Measurements from ENCODE around the gene CYP2D6.
A peak's percentile ranks its signal among the peaks of the same experiment; 100 is the strongest.
"Not testable (repeated sequence)": the region's sequence is repeated elsewhere in the genome, so short reads cannot be mapped to it uniquely, and the experiment has no call there.

Gene CYP2D6

GRCh38 chr22:42116848-42117424 lies 13.7 kb downstream of the CYP2D6 start:
- no peak overlapping the region for H3K4me3 ChIP-seq (ENCODE audit: low read depth, low read length, poor library complexity, severe bottlenecking)
- H3K9me2 ChIP-seq (ENCODE audit: low read depth, low read length): no peaks in the 10 kb centered on the region
- no peak overlapping the region for H3K27ac ChIP-seq (ENCODE audit: low read depth, low read length, poor library complexity, severe bottlenecking)
- H3K79me2 ChIP-seq (ENCODE audit: insufficient read depth, low read length): no peaks in the 10 kb centered on the region
- no peaks in the 10 kb centered on the region for H3F3A ChIP-seq (ENCODE audit: insufficient read depth, low read length)
- no peak overlapping the region for H3K4me2 ChIP-seq (ENCODE audit: low read length)
- H4K20me1 ChIP-seq (ENCODE audit: insufficient read depth, low read length): no peaks in the 10 kb centered on the region
- H3K4me1 ChIP-seq (ENCODE audit: insufficient read depth, low read length, severe bottlenecking): peaks cover 17% of the 10 kb centered on the region
- H3K9me3 ChIP-seq (ENCODE audit: low read length): peaks cover 7% of the 10 kb centered on the region; the same call in 1 of the 2 replicates
- TF ChIP-seq EZH2 (IDR thresholded peaks at IDR 0.05; ENCODE audit: borderline replicate concordance, low read length) (no peak), CTCF (IDR thresholded peaks at IDR 0.05; ENCODE audit: low read length) (peak; percentile 44)
- H3K27me3 ChIP-seq (ENCODE audit: insufficient read depth, low read length): no peaks in the 10 kb centered on the region
- no peak overlapping the region for H3K9ac ChIP-seq (ENCODE audit: low read length)
- no peaks in the 10 kb centered on the region; the same call in 1 of the 2 replicates for H3K36me3 ChIP-seq (ENCODE audit: insufficient read depth, low read length)
- no peak overlapping the region for H2AFZ ChIP-seq (ENCODE audit: low read length)

- H3K4me1 ChIP-seq (ENCODE audit: insufficient read depth, low read length, severe bottlenecking); H3F3A ChIP-seq (ENCODE audit: insufficient read depth, low read length); H2AFZ ChIP-seq (ENCODE audit: low read length); H3K27me3 ChIP-seq (ENCODE audit: insufficient read depth, low read length); H3K36me3 ChIP-seq (ENCODE audit: insufficient read depth, low read length); H3K79me2 ChIP-seq (ENCODE audit: insufficient read depth, low read length); H4K20me1 ChIP-seq (ENCODE audit: insufficient read depth, low read length); H3K4me3 ChIP-seq (ENCODE audit: low read depth, low read length, poor library complexity, severe bottlenecking); H3K9me3 ChIP-seq (ENCODE audit: low read length); H3K9ac ChIP-seq (ENCODE audit: low read length); H3K9me2 ChIP-seq (ENCODE audit: low read depth, low read length); H3K4me2 ChIP-seq (ENCODE audit: low read length); H3K27ac ChIP-seq (ENCODE audit: low read depth, low read length, poor library complexity, severe bottlenecking): not testable (repeated sequence)
Observed at GRCh38 chr22:42115420-42115830, 15.2 kb downstream of the CYP2D6 start.

DNA sequence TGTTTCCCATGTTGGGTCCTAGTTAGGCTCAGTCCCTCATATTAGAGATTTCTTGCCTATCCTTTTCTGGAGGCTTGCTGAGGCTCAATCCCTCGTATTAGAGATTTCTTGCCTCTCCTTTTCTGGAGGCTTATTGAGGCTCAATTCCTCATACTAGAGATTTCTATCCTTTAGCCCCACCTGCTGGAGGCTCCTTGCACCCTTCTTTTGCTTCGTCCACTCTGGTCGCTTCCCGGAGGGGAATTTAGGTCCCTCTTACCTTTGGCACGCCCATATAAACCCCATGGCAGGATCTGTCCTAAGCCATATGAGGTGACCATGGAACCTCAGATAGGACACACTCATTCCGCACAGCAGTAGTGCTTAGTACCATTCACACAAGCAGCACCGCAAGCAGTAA lies 15.9 kb downstream of the CYP2D6 start:
- peaks cover 2% of the 10 kb centered on the region for H3K4me1 ChIP-seq (ENCODE audit: insufficient read depth, low read length, severe bottlenecking)
- no peak overlapping the region for H3K4me2 ChIP-seq (ENCODE audit: low read length)
- peaks cover 7% of the 10 kb centered on the region; the same call in 1 of the 2 replicates for H3K9me3 ChIP-seq (ENCODE audit: low read length)
- H3K79me2 ChIP-seq (ENCODE audit: insufficient read depth, low read length): no peaks in the 10 kb centered on the region
- H4K20me1 ChIP-seq (ENCODE audit: insufficient read depth, low read length): no peaks in the 10 kb centered on the region
- no peak for TF ChIP-seq EZH2 (IDR thresholded peaks at IDR 0.05; ENCODE audit: borderline replicate concordance, low read length)
- TF ChIP-seq CTCF (IDR thresholded peaks at IDR 0.05; ENCODE audit: low read length): peak; percentile 30; the same call in 1 of the 2 replicates
- no peaks in the 10 kb centered on the region for H3K27me3 ChIP-seq (ENCODE audit: insufficient read depth, low read length)
- no peak overlapping the region for H3K4me3 ChIP-seq (ENCODE audit: low read depth, low read length, poor library complexity, severe bottlenecking)
- H3K27ac ChIP-seq (ENCODE audit: low read depth, low read length, poor library complexity, severe bottlenecking): no peak overlapping the region
- H3F3A ChIP-seq (ENCODE audit: insufficient read depth, low read length): no peaks in the 10 kb centered on the region
- H3K9ac ChIP-seq (ENCODE audit: low read length): no peak overlapping the region
- H3K36me3 ChIP-seq (ENCODE audit: insufficient read depth, low read length): no peaks in the 10 kb centered on the region; the same call in 1 of the 2 replicates
- H2AFZ ChIP-seq (ENCODE audit: low read length): no peak overlapping the region
- no peaks in the 10 kb centered on the region for H3K9me2 ChIP-seq (ENCODE audit: low read depth, low read length)

DNA sequence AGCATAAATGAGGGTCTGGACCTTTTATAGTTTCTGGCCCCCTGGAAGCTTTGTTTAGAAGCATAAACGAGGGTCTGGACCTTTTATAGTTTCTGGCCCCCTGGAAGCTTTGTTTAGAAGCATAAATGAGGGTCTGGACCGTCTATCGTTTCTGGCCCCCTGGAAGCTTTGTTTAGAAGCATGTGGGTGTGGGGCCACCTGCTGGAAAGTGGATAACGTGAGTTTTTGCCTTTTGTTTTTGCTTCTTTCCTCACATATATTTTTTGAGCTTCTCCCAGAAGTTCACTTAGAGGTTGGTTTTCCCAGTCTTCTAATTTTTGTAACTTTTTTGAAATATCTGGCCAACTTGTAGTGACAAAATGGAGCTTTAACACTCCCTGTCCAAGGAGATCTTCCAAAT lies 17.8 kb downstream of the CYP2D6 start:
- H3K4me3 ChIP-seq (ENCODE audit: low read depth, low read length, poor library complexity, severe bottlenecking); H3K4me2 ChIP-seq (ENCODE audit: low read length); H3K79me2 ChIP-seq (ENCODE audit: insufficient read depth, low read length); H3F3A ChIP-seq (ENCODE audit: insufficient read depth, low read length); H3K9me2 ChIP-seq (ENCODE audit: low read depth, low read length); H3K9ac ChIP-seq (ENCODE audit: low read length); H3K36me3 ChIP-seq (ENCODE audit: insufficient read depth, low read length); H3K9me3 ChIP-seq (ENCODE audit: low read length); H3K27ac ChIP-seq (ENCODE audit: low read depth, low read length, poor library complexity, severe bottlenecking); H3K27me3 ChIP-seq (ENCODE audit: insufficient read depth, low read length); H3K4me1 ChIP-seq (ENCODE audit: insufficient read depth, low read length, severe bottlenecking); H2AFZ ChIP-seq (ENCODE audit: low read length); H4K20me1 ChIP-seq (ENCODE audit: insufficient read depth, low read length): not testable (repeated sequence)
- TF ChIP-seq CTCF (IDR thresholded peaks at IDR 0.05; ENCODE audit: low read length): peak; percentile 37

All from OCI-LY1 (cell line).